NCI-H1048 (cell line): ENCODE measurements around the gene NAV3.
"Not testable (repeated sequence)": the region's sequence is repeated elsewhere in the genome, so short reads cannot be mapped to it uniquely, and the experiment has no call there.

Experiments
- DNase-seq: peaks from one replicate; lab custom pipeline; 2025; lab: John Stamatoyannopoulos, UW

NAV3 gene

DNA sequence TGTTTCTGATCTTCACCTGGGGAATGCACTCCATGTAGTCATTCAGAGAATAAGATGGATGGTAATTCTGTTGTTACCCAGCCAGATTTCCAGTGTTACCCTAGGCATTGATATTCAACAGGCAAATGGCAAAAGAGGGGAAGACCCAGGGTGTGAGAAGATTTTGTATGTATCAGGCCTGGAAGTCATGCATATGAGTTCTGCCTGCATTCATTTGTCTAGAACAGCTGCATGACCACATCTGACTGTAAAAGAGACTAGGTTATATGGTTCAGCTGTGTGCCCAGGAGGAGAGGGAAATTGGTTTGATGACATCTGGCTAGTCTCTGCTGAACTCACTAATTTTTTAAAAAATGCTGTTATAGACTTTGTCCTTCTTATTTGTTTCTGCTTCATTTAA, 224.9 kb downstream of the NAV3 start:
- no peak for DNase-seq

DNA sequence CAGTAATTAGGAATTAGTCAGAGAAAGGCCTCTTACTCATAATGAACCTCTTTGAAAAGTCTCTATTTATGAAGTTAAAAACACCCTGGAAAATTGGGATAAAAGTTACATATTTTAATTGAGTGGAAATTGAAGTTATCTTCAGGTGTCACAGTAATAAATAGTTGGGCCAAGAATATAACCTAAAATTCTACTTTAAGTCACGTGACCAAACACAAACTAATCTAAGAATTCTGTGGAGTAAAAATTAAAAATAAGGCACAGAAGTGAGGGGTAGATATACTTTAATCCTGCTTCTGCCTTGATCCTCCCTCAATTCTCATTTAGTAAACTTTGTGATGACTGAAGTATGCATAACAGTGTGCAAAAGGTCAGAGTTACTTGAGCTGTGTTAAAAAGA, 226.4 kb downstream of the NAV3 start:
- DNase-seq, result no peak

DNA sequence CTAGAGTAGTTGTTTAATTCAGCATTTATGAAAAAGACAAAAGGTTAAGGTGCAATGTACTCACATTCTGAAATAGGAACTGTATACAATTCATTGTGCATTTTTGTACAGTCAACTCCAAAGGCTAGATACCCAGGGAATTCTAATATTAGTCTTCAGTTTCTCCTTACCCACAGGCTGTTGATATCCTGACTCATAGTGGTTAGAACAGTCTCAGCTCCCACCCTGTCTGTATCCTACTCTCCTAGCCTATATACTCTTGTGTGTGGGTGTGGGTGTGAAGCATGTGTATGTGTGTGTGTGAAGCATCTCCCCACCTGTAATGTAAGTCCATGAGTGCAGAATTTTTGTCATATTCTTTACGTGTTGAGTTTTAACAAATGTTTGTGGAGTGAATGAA, 229.5 kb downstream of the NAV3 start:
- no peak for DNase-seq

DNA sequence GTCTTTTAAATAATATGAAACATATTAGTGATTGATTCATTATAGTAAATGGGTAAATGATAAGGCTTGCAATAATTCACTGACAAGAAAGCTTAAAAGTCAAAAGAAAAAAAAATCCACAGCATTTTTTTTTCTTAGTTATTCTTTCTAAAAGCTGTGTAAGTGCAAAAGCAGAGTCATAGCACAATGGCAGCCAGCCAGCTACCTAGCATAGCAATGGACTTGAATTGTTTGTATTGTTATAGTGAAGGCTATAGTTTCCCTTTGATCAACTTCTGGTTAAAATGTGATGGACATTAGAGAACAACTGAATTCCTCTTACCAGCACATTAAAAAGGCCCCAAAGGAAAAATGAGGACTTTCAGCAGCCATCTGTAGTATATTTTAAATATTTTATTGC, 232.1 kb downstream of the NAV3 start:
- DNase-seq, result no peak

DNA sequence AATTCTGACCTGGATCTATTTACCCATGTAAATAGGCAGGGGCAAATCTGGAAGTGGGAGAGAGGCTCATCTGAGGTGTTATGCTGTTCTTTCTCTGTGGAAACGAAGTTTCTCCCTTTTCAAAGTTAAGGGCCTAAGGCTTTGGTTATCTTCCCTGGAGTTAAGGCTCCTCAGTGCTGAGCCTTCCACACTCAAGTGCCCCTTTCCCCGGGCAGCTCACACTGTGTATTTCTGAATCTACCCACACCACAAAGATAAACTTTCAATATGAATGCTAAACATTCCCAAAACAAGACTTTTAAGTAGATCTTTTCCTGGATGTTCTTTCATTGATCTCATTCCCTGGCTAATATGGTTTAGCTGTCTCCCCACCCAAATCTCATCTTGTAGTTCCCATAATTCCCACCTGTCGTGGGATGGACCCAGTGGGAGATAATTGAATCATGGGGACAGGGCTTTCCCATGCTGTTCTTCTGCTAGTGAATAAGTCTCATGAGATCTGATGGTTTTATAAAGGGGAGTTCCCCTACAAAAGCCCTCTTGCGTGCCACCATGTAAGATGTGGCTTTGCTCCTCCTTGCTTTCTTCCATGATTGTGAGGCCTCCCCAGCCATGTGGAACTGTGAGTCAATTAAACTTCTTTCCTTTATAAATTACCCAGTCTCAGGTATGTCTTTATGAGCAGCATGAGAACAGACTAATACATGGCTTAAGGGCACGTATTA, 251.1 kb downstream of the NAV3 start:
- DNase-seq, result no peak

DNA sequence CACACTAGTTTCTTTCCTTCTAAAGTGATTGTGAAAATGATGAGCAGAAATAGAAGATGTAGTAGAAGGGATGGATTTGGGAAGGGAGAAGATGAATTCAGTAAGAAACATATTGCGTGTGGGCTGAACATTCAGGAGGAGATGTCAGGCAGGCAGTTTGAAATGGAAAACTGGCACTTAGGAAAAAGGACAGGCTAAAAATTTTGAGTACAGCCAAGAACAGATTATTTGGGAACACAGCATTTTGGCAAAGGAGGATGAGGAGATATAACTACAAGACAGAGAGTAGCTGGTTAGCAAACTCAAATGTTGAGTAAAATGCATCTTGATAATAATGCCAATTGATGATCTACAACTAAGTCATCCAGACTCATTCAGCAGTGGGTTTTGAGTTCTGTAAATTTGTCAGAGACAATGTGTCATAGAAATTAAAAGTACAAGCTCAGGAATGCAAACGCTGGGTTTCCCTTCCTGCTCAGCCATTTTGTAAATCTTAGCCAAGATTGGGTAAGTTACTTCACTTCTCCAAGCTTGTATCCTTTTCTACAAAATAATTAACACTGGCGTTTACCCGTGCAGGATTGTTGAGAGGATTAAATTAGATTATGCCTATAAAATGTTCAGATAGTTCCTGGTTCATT, 255.0 kb downstream of the NAV3 start:
- DNase-seq, result no peak

DNA sequence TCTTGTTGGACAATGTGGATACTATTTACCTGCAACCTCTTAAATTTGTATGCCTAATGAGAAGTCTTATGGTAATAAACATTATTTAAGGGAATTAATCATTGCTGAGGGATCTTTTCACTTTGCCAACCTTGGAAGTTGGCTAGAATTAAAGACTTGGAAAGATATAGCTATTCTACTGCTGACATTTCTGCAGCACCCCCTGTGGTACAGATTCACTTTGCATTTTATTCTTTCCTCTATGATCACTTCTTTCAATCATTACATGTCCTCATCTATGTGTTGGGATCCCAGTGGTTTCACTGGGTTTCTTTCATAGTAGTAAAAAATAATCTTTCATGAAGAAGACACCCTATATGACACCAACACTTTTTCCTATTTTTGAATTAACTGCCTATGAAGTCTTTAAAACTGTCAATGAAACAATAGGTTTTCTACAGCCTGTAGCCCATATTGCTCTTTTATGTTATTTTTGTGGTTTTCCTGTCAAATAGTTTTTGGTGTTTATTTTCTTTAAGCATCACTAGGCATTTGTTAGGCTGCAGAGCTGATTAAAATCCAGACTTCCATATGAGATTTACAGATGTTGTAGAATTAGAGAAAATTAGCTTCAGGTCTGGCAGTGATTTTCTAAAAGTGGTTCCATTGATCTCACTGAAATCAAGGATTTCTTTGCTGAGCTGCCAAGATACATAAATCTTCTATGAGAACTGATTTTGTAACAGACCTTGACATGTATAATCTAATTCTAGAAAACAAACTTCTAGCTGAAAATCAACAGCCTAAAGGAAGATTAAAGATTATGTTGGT, 256.1 kb downstream of the NAV3 start:
- no peak for DNase-seq

DNA sequence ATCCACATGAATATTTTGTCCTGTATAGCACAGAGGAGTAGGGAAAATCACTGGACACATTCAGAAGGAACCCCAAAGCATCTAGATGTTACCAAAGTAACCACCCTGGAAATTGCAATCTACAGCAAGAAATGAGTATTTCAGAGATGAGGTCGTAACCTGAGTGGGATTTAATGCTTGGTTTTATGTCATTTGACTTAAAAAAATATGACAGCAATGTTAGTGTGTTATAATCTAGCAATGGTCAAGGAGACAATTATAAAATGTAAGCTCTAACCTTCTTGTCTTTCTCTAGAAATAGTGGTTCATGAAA, 256.6 kb downstream of the NAV3 start:
- no peak for DNase-seq

DNA sequence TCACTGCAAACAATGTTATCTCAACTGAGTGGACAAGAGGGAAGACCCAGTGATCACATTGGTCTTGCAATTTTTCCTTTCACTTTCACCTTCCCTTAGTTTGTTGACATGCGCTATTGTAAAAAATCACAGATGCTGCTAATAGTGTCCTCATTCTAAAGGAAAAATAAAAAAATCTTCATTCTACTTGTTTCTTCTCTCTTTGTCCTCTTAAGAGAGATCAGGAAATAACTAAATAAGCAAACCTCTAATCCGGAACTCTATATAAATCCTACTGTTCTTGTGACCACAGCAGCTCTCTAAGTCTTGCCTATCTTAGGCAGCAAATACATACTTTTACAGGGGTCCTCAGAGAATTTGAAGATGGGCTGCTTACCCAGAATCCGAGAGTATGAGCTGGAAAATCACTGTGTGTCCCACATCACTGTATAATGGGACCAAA, 257.7 kb downstream of the NAV3 start:
- no peak for DNase-seq

DNA sequence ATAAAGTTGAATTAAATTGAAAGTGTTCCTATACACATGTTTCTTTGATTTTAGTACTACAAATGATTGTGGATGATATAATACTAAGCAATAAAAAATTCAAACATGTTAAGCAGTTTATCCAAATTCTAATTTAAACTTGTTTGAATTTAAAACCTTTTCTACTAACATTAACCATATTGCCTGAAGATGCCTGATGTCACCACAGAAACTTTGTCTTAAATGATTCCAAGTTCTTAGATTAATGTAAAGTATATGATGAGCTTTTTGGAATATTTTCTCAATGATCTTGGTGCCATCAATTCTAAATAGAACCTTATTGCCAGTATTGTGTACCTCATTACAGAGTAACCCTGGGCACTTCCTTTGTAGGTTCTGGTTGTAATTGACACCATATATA, 259.6 kb downstream of the NAV3 start:
- no peak for DNase-seq

DNA sequence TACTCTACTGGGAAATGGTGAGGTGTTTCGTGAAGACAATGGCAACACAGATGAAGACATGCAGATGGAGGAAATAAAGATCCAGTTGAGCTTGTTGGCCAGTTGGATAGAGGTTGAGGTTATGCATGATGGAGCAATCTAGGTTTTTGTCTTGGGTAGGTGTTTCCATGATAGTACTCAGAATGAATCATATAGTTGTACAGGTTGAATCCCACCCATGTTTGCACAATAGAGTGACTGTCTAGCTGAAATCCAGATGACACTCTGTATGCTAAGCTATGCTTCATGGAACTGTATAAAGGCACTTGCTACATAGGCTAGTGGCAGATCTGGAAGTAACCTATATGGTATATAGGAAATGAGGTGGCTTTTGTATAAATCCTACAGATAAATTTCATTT, 264.9 kb downstream of the NAV3 start:
- no peak for DNase-seq

DNA sequence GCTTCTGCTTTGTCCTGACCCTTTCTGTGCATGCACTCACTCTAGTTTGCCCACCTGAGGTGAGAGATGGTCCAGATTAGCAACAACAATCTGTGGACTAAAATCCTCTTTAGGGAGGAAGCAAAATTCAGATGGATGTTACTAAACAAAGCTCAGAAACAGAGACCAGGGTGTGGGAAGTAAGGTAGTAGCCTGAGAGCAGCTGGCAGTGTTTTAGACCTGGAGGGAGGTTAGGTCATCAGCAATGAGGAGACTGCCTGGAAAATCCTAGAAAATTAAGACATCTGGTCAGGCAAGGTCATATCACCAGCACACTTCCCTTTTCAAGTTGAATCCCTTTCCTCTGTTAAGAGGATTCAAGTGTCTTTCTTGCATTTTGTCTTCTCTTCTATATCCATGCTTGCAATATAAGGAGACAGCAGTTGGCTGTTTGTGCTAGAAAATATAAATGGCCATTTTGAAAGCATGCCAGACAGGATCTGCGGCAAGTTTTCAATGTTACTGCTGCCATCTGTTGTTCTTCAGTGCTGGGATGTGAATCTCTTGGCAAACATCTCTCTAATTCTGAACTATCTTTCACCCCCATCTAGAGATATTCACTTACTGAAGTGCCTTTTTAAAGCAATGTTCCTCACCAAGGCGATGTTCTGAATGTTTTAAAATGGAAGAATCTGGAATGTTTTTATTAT, 266.4 kb downstream of the NAV3 start:
- no peak for DNase-seq

DNA sequence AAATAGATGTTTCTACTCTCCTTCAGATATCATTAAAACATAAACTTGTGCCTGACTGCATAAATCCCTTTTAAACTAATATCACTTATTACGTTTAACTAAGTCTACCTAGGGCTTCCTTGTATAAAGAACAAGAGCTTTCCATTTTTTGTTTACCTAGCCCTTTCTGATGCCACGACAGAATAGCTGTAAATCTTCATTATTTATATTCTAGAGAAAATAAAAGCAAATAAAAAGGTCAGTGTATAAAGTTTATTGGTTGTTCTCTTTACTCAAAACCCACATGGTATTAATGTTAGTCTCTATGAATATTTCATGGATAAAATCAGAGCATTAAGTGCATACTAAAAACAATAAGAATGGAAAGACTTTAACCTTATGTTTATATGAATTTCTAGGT, 269.1 kb downstream of the NAV3 start:
- no peak for DNase-seq

DNA sequence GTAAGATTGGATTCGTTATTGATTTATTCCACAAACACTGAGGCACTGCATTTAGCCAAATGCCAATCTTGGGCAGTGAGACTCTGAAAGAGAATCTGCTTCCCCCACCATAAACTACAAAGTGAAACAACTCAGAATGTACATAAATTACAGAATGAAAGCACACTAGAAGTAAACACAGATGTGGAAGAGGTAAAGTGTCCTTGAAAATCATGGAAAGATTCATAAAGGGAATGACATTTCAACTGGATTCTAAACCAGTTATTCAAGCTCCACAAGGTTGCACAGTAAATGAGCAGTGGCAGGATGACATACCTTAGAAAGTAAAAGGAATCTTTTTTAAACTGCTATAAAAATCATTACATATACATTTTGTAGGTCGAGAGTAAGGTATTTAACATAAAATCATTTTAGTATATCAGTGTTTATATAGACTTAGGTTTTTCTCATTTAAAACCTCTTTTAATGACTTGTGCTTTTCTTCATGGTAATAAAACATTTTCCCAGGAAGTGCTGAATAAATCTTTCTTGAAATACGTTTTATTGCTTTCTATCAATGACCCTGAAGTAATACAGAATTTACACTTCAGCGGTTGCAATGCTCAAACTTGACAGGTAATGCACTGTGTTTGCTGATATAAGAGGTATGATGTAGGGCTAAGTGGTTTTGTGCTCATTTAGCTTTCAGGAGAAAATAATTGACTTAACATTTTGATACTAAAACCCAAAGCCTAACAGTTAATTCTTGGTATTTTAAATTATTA, 270.6 kb downstream of the NAV3 start:
- no peak for DNase-seq

DNA sequence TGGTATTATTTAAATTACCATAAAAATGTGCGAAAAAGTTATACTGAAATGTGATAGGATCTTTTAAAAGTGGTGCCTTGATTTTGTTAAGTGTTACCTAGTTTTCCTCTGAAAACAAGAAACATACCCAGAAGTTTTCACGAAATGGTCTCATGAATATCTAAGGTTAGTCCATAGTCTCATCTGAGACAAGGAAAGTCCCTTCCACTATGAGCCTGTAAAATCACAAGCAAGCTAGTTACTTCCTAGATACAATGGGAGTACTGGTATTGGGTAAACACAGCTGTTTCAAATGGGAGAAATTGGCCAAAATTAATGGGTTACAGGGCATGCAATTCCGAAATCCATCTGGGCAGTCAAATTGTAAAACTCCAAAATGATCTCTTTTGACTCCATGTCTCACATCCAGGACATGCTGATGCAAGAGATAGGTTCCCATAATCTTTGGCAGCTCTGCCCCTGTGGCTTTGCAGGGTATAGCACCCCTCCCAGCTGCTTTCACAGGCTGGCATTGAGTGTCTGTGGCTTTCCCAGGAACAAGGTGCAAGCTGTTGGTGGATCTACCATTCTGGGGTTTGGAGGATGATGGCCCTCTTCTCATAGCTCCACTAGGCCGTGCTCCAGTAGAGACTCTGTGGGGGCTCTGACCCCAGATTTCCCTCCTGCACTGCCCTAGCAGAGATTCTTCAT, 271.4 kb downstream of the NAV3 start:
- DNase-seq, result no peak

DNA sequence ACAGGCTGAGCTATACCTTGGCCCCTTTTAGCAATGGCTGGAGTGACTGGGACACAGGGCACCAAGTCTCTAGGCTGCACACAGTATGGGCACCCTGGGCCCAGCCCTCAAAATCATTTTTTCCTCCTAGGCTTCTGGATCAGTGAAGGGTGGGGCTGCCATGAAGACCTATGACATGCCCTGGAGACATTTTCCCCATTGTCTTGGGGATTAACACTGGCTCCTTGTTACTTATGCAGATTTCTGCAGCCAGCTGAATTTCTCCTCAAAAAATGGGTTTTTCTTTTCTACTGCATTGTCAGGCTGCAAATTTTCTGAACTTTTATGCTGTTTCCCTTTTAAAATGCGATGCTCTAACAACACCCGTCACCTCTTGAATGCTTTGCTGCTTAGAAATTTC, 272.1 kb downstream of the NAV3 start:
- DNase-seq, result not testable (repeated sequence)

DNA sequence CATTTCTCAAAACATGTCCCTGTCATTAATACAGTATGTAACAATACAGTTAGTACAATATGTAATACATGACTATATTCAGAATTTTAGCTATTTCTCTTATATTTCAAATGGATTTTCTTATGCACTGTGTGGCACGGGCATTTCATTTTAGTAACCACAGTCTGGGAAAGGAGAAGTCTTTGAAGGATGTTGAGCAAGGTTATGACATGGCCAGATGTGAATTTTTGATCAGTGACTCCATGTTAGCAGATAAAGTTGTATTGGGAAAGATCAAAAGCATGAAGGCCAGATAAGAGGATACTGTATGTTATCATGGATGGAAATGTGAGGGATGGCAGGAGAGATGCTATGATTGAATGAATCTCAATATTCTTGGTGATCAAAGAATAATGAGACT, 285.2 kb downstream of the NAV3 start:
- DNase-seq, result no peak

DNA sequence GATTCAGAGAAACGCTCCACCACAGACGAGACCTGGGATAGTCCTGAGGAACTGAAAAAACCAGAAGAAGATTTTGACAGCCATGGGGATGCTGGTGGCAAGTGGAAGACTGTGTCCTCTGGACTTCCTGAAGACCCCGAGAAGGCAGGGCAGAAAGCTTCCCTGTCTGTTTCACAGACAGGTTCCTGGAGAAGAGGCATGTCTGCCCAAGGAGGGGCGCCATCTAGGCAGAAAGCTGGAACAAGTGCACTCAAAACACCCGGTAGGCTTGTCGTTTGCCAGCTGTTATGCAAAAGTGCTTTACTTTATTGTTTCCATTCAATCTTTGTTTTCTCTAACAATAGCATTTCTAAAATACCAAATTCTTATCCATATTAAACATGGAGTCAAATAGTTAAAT, 287.3 kb downstream of the NAV3 start:
- DNase-seq, result no peak

DNA sequence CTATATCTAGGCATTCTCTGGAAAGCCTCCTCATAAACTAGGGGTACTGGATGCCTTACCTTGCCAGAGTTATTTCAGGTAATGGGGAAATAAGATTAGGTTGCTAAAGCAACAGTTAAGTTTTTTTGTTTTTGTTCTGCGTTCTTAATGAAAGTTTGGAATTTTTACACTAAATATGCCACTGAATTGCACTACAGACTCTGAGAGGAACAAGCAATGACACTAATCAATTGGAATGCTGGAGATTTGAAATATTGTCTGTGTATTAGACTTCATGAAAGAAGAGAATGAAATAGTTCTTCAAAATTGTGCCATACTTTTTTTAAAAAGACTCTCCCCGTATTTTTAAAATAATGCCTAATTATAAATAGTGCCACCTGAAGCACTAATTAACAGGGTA, 287.8 kb downstream of the NAV3 start:
- no peak for DNase-seq

DNA sequence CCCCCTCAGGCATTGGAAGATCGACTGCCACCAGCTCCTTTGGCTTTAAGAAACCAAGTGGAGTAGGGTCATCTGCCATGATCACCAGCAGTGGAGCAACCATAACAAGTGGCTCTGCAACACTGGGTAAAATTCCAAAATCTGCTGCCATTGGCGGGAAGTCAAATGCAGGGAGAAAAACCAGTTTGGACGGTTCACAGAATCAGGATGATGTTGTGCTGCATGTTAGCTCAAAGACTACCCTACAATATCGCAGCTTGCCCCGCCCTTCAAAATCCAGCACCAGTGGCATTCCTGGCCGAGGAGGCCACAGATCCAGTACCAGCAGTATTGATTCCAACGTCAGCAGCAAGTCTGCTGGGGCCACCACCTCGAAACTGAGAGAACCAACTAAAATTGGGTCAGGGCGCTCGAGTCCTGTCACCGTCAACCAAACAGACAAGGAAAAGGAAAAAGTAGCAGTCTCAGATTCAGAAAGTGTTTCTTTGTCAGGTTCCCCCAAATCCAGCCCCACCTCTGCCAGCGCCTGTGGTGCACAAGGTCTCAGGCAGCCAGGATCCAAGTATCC, 288.7 kb downstream of the NAV3 start:
- DNase-seq, result no peak

DNA sequence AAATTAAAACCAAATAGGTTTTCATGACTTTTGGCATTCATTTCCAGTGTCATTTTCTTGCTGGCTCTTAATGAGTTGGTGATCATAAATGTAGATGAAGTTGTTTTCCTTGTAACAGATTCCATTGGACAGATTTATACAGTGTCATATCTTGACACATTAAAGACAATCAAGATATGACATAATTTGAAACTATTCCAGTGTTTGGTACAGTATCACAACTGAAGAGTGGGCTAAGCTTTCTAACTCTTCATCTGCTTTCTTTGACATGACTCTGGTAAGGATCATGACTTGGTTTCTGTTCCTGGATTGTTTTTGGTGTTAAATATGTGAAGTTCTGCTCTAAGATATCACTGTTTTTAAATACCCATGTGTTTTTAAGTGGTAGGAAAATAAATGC, 289.6 kb downstream of the NAV3 start:
- no peak for DNase-seq
